GM12878 (cell line): ENCODE results near the gene COX6B1. TPM values are rescaled to one million over a fixed set of nuclear protein-coding genes. Genes with fewer than 3 reads are reported as not detected.

Experiments
- ATF2 ChIP-seq: IDR thresholded peaks from 2 replicates; pipeline ENCODE4 v1.6.1; 2012; ENCODE audit warnings: low read length, inconsistent platforms
- CHD4 ChIP-seq: fragments of 200-600 bp; sonication (generic); IDR thresholded peaks from 2 replicates; pipeline ENCODE4 v1.6.1; 2016; ENCODE audit warnings: mild to moderate bottlenecking
- E2F4 ChIP-seq: IDR thresholded peaks from 2 replicates; pipeline ENCODE4 v1.6.1; 2012; ENCODE audit warnings: low read depth, low read length, improper control_type of control experiment
- E2F8 ChIP-seq: fragments of 450-650 bp; IDR thresholded peaks from 2 replicates; pipeline ENCODE4 v1.6.1; 2018; ENCODE audit warnings: mild to moderate bottlenecking, low read depth, moderate library complexity; ENCODE audit not compliant: partially characterized antibody
- GATAD2B ChIP-seq: fragments of 450-650 bp; conservative IDR thresholded peaks from 2 replicates; pipeline ENCODE4 v1.6.1; 2017; ENCODE audit warnings: low read depth, mild to moderate bottlenecking, moderate library complexity
- KAT2A ChIP-seq: conservative IDR thresholded peaks from 2 replicates; pipeline ENCODE4 v1.6.1; 2011; ENCODE audit warnings: low read depth, low read length; ENCODE audit not compliant: control insufficient read depth
- MXI1 ChIP-seq: fragments of 150-350 bp; IDR thresholded peaks from 2 replicates; pipeline ENCODE4 v1.6.1; 2011; ENCODE audit warnings: low read depth, mild to moderate bottlenecking, inconsistent platforms, low read length, improper control_type of control experiment
- NFIC ChIP-seq: IDR thresholded peaks from 2 replicates; pipeline ENCODE4 v1.6.1; 2012; ENCODE audit warnings: low read depth, mild to moderate bottlenecking, inconsistent platforms, low read length, moderate library complexity
- NKRF ChIP-seq: fragments of 450-650 bp; conservative IDR thresholded peaks from 2 replicates; pipeline ENCODE4 v1.6.1; 2017; ENCODE audit warnings: mild to moderate bottlenecking, moderate library complexity
- NR2C1 ChIP-seq: fragments of 450-650 bp; IDR thresholded peaks from 2 replicates; pipeline ENCODE4 v1.6.1; 2017; ENCODE audit warnings: antibody characterized with exemption, mild to moderate bottlenecking, moderate library complexity
- RB1 ChIP-seq: fragments of 450-650 bp; formaldehyde crosslinking; IDR thresholded peaks from 2 replicates; pipeline ENCODE4 v1.6.1; 2017; ENCODE audit warnings: mild to moderate bottlenecking, borderline replicate concordance
- RELA ChIP-seq: fragments of 450-650 bp; IDR thresholded peaks from 2 replicates; pipeline ENCODE4 v1.8.0; 2014; ENCODE audit warnings: borderline replicate concordance; ENCODE audit not compliant: partially characterized antibody
- SREBF2 ChIP-seq: IDR thresholded peaks from 2 replicates; pipeline ENCODE4 v1.6.1; 2012; ENCODE audit warnings: mild to moderate bottlenecking, low read length
- STAT3 ChIP-seq: IDR thresholded peaks from 2 replicates; pipeline ENCODE4 v1.6.1; 2011; ENCODE audit warnings: low read depth, low read length, improper control_type of control experiment
- USF2 ChIP-seq: IDR thresholded peaks from 2 replicates; pipeline ENCODE4 v1.6.1; 2011; ENCODE audit warnings: low read depth, low read length, improper control_type of control experiment, borderline replicate concordance
- ZNF207 ChIP-seq: fragments of 450-650 bp; IDR thresholded peaks from 2 replicates; pipeline ENCODE4 v1.6.1; 2014; ENCODE audit warnings: antibody characterized with exemption, mild to moderate bottlenecking, borderline replicate concordance
- polyA plus RNA-seq, 11 experiments: library from polyadenylated mRNA; depleted of rRNA in 4 of 11; unstranded in 6 of 11; stranded (reverse) in 5 of 11; fragments of >200 nt; fragmentation: Nextera tagmentation in 4 of 11; fragmentation: Illumina TruSeq in 1 of 11; extraction: Ambion mirVana in 4 of 11; extraction: Trizol in 1 of 11; gene quantifications; 1 replicate in 1 of 11; 2 replicates in 10 of 11; pipeline versions ENCODE4 v1.2.1 to v1.2.3, GENCODE V29; 2011 to 2016; ENCODE audit warnings: inconsistent platforms in 2 of 11, missing spikeins in 2 of 11, low read depth in 1 of 11
- total RNA-seq, 4 experiments: library from RNA; depleted of rRNA in 3 of 4; stranded (reverse); fragments of >200 nt in 3 of 4; fragmentation: Illumina TruSeq in 1 of 4; extraction: Trizol in 1 of 4; gene quantifications; 2 replicates each; pipeline versions ENCODE4 v1.2.1 to v1.2.3, GENCODE V29; 2013 to 2021

The COX6B1 gene
- total and polyA plus RNA-seq, 10 of the 15 experiments (the other 5 are each of a cell fraction or from before 2014, with no cell fraction given): 500 to 1,700 (median 862) TPM

- TF ChIP-seq E2F8: no peak
- TF ChIP-seq NFIC: no peak
- TF ChIP-seq RELA: peak; percentile 74
- no peak for TF ChIP-seq ATF2
- TF ChIP-seq ZNF207: no peak
- peak; percentile 78 for TF ChIP-seq NKRF
- no peak for TF ChIP-seq USF2
- peak; percentile 86; the same call in 1 of the 2 replicates for TF ChIP-seq GATAD2B
- TF ChIP-seq NR2C1: no peak
- no peak for TF ChIP-seq KAT2A
- TF ChIP-seq STAT3: no peak
- TF ChIP-seq MXI1: no peak
- TF ChIP-seq RB1: peak; percentile 93; the same call in 1 of the 2 replicates
- TF ChIP-seq SREBF2: no peak
- TF ChIP-seq E2F4: peak; percentile 40; the same call in 1 of the 2 replicates
- TF ChIP-seq CHD4: no peak
These were observed 4.6 kb upstream of the COX6B1 start (continued) for GRCh38 chr19:35643255-35644205.
